K562 (cell line): Measurements from ENCODE around the gene MTA2. TPM values are rescaled to one million over a fixed set of nuclear protein-coding genes. Genes with fewer than 3 reads are reported as not detected.

Source experiments
- ARID1B ChIP-seq: fragments of 450-650 bp; IDR thresholded peaks from 2 replicates; pipeline ENCODE4 v1.6.1; 2016; ENCODE audit warnings: antibody characterized with exemption, mild to moderate bottlenecking, inconsistent platforms
- BHLHE40 ChIP-seq: IDR thresholded peaks from 2 replicates; pipeline ENCODE4 v1.6.1; 2011; ENCODE audit warnings: low read length, improper control_type of control experiment
- CBX2 ChIP-seq: fragments of 200-600 bp; sonication (generic); IDR thresholded peaks from one replicate; pipeline ENCODE4 v1.6.1; 2012; ENCODE audit warnings: mild to moderate bottlenecking, low read length, inconsistent platforms; ENCODE audit not compliant: insufficient read depth, poor library complexity, severe bottlenecking
- ETV6 ChIP-seq, 3 experiments: fragments of 150-350 bp in 1 of 3; sonication (generic) in 1 of 3; formaldehyde crosslinking in 1 of 3; IDR thresholded peaks; 2 replicates each; pipeline versions ENCODE4 v1.6.1 to v1.8.0; 2014 to 2022; ENCODE audit warnings: borderline replicate concordance in 2 of 3, low read depth in 2 of 3, antibody characterized with exemption in 1 of 3, low read length in 1 of 3, mild to moderate bottlenecking in 1 of 3, missing genetic modification reagents in 1 of 3
- HDAC6 ChIP-seq: IDR thresholded peaks from 2 replicates; pipeline ENCODE4 v1.6.1; 2012; ENCODE audit warnings: low read depth, mild to moderate bottlenecking, control low read depth, inconsistent platforms, low read length, moderate library complexity
- KDM2B ChIP-seq: fragments of 250-450 bp; sonication (Bioruptor Pico); IDR thresholded peaks from 2 replicates; pipeline ENCODE4 v1.8.0; 2021; ENCODE audit warnings: mild to moderate bottlenecking, moderate library complexity
- NR4A1 ChIP-seq, 2 experiments: fragments of 250-450 bp in 1 of 2; fragments of 450-650 bp in 1 of 2; sonication (Bioruptor Pico) in 1 of 2; IDR thresholded peaks; 2 replicates each; pipeline versions ENCODE4 v1.4.0 to v1.6.1; 2016 to 2020; ENCODE audit warnings: mild to moderate bottlenecking in 2 of 2, missing compliant biosample characterization in 1 of 2, missing genetic modification characterization in 1 of 2, moderate library complexity in 1 of 2
- SMARCE1 ChIP-seq: fragments of 450-650 bp; IDR thresholded peaks from 2 replicates; pipeline ENCODE4 v1.7.1; 2016; ENCODE audit warnings: mild to moderate bottlenecking
- TAF9B ChIP-seq: fragments of 450-650 bp; IDR thresholded peaks from 2 replicates; pipeline ENCODE4 v1.6.1; 2018; ENCODE audit warnings: mild to moderate bottlenecking; ENCODE audit not compliant: partially characterized antibody
- ZNF263 ChIP-seq: sonication (generic); formaldehyde crosslinking; IDR thresholded peaks from 2 replicates; pipeline ENCODE4 v1.8.0; 2022; ENCODE audit warnings: mild to moderate bottlenecking, missing genetic modification reagents, borderline replicate concordance
- ZNF644 ChIP-seq: fragments of 200-800 bp; sonication (Bioruptor generic); IDR thresholded peaks from 2 replicates; pipeline ENCODE4 v1.6.1; 2016; ENCODE audit warnings: low read depth, missing genetic modification characterization, missing compliant biosample characterization
- ZNF75A ChIP-seq: fragments of 450-650 bp; formaldehyde crosslinking; IDR thresholded peaks from 2 replicates; pipeline ENCODE4 v1.4.0; 2020; ENCODE audit warnings: mild to moderate bottlenecking
- polyA plus RNA-seq, 8 experiments: library from polyadenylated mRNA; depleted of rRNA in 4 of 8; stranded (reverse) in 5 of 8; unstranded in 3 of 8; fragments of >200 nt; fragmentation: Nextera tagmentation in 2 of 8; fragmentation: Illumina TruSeq in 1 of 8; extraction: Ambion mirVana in 2 of 8; extraction: Trizol in 1 of 8; gene quantifications; 2 replicates each; pipeline versions ENCODE4 v1.2.1 to v1.2.3, GENCODE V29; 2011 to 2014; ENCODE audit warnings: inconsistent platforms in 1 of 8, missing spikeins in 1 of 8
- total RNA-seq, 7 experiments: library from RNA; depleted of rRNA in 6 of 7; stranded (reverse); fragments of >200 nt in 6 of 7; fragmentation: Illumina TruSeq in 2 of 7; extraction: Trizol in 2 of 7; gene quantifications; 2 replicates each; pipeline versions ENCODE4 v1.2.1 to v1.2.3, GENCODE V29; 2011 to 2021; ENCODE audit warnings: low replicate concordance in 1 of 7
- TF ChIP-seq, protein P1 (sequence below): fragments of 200-800 bp; sonication (Bioruptor generic); IDR thresholded peaks from 2 replicates; pipeline ENCODE4 v1.6.1; 2017; ENCODE audit warnings: missing genetic modification characterization, missing compliant biosample characterization
- TF ChIP-seq, protein P2 (sequence below): fragments of 450-650 bp; IDR thresholded peaks from 2 replicates; pipeline ENCODE4 v1.6.1; 2018; ENCODE audit warnings: mild to moderate bottlenecking, low read depth; ENCODE audit not compliant: partially characterized antibody
- TF ChIP-seq, protein P3 (sequence below): sonication (generic); formaldehyde crosslinking; IDR thresholded peaks from 2 replicates; pipeline ENCODE4 v1.8.1; 2022; ENCODE audit warnings: missing genetic modification reagents
- TF ChIP-seq, protein P4 (sequence below), 2 experiments: fragments of 250-450 bp in 1 of 2; fragments of 450-650 bp in 1 of 2; sonication (Bioruptor Pico) in 1 of 2; IDR thresholded peaks; 2 replicates each; pipeline versions ENCODE4 v1.6.1 to v1.8.0; 2016 to 2021; ENCODE audit warnings: mild to moderate bottlenecking in 2 of 2, moderate library complexity in 2 of 2, missing compliant biosample characterization in 1 of 2, missing genetic modification characterization in 1 of 2
- TF ChIP-seq, protein P5 (sequence below): fragments of 450-650 bp; IDR thresholded peaks from 2 replicates; pipeline ENCODE4 v1.6.1; 2016; ENCODE audit warnings: borderline replicate concordance

MTA2 gene
- total and polyA plus RNA-seq, 9 of the 15 experiments (the other 6 are each of a cell fraction or from before 2014, with no cell fraction given): 6.2 to 220 (median 172) TPM

DNA sequence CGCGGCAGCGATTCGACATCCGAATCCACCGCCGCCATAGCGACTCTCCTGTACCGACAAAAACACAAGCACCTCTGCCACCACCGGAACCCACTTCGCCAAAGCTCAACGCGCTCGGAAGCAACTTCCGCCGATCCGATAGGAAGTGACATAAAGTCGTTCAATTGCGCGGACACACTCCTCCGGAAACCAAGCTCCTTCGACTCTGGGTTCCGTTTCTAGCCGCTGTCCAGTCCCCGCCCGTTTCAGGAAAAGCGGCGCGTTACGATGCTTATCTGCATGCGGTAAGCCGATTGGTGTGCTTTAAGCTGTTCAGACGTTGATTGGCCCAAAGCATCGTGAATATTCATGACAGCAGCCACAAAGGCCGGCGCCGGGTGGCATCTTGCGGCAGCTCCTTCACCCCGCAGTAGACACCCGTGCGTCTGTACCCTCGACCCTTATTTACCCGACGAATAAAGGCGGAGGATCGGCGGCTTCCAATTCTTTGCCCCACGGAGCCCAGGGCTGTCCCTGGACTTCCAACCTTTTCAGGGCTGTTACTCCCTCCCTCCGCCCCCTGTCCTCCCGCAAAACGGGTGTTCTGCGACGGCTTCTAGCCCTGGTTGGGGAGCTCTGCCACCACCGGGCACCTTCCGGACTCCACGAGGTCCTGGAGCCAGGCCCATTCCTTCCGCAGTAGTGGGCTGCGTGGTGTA, 10.1 kb downstream of the MTA2 start, which contains the start of gene TUT1 (continued):
- TF ChIP-seq, protein P1, sequence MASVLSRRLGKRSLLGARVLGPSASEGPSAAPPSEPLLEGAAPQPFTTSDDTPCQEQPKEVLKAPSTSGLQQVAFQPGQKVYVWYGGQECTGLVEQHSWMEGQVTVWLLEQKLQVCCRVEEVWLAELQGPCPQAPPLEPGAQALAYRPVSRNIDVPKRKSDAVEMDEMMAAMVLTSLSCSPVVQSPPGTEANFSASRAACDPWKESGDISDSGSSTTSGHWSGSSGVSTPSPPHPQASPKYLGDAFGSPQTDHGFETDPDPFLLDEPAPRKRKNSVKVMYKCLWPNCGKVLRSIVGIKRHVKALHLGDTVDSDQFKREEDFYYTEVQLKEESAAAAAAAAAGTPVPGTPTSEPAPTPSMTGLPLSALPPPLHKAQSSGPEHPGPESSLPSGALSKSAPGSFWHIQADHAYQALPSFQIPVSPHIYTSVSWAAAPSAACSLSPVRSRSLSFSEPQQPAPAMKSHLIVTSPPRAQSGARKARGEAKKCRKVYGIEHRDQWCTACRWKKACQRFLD: peak; percentile 77
- TF ChIP-seq KDM2B (CRISPR knock-in tag) (no peak), SMARCE1 (no peak; the same call in 1 of the 2 replicates), NR4A1 (CRISPR knock-in tag; IDR thresholded peaks at IDR 0.05) (no peak), NR4A1 (tag; IDR thresholded peaks at IDR 0.05) (no peak), ARID1B (peak; percentile 28; the same call in 1 of the 2 replicates), BHLHE40 (peak; percentile 70), ZNF263 (CRISPR knock-in tag) (peak; percentile 35; the same call in 1 of the 2 replicates), ETV6 (IDR thresholded peaks at IDR 0.05; ENCODE audit: borderline replicate concordance in 1 of 2, low read depth in 2 of 2, low read length in 1 of 2) (no peak), ETV6 (CRISPR knock-in tag; IDR thresholded peaks at IDR 0.05; ENCODE audit: borderline replicate concordance) (no peak), HDAC6 (no peak), ZNF644 (tag) (no peak; the same call in 1 of the 2 replicates), ZNF75A (no peak), CBX2 (no peak), TAF9B (peak; percentile 94)
- TF ChIP-seq, protein P2, sequence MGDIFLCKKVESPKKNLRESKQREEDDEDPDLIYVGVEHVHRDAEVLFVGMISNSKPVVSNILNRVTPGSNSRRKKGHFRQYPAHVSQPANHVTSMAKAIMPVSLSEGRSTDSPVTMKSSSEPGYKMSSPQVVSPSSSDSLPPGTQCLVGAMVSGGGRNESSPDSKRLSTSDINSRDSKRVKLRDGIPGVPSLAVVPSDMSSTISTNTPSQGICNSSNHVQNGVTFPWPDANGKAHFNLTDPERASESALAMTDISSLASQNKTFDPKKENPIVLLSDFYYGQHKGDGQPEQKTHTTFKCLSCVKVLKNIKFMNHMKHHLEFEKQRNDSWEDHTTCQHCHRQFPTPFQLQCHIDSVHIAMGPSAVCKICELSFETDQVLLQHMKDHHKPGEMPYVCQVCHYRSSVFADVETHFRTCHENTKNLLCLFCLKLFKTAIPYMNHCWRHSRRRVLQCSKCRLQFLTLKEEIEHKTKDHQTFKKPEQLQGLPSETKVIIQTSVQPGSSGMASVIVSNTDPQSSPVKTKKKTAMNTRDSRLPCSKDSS: no peak
- TF ChIP-seq, protein P3, sequence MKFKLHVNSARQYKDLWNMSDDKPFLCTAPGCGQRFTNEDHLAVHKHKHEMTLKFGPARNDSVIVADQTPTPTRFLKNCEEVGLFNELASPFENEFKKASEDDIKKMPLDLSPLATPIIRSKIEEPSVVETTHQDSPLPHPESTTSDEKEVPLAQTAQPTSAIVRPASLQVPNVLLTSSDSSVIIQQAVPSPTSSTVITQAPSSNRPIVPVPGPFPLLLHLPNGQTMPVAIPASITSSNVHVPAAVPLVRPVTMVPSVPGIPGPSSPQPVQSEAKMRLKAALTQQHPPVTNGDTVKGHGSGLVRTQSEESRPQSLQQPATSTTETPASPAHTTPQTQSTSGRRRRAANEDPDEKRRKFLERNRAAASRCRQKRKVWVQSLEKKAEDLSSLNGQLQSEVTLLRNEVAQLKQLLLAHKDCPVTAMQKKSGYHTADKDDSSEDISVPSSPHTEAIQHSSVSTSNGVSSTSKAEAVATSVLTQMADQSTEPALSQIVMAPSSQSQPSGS (CRISPR knock-in tag): no peak
- TF ChIP-seq, protein P4, sequence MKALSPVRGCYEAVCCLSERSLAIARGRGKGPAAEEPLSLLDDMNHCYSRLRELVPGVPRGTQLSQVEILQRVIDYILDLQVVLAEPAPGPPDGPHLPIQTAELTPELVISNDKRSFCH (CRISPR knock-in tag; IDR thresholded peaks at IDR 0.05): no peak
- TF ChIP-seq, protein P4 (tag; IDR thresholded peaks at IDR 0.05): peak; percentile 67
- TF ChIP-seq, protein P5, sequence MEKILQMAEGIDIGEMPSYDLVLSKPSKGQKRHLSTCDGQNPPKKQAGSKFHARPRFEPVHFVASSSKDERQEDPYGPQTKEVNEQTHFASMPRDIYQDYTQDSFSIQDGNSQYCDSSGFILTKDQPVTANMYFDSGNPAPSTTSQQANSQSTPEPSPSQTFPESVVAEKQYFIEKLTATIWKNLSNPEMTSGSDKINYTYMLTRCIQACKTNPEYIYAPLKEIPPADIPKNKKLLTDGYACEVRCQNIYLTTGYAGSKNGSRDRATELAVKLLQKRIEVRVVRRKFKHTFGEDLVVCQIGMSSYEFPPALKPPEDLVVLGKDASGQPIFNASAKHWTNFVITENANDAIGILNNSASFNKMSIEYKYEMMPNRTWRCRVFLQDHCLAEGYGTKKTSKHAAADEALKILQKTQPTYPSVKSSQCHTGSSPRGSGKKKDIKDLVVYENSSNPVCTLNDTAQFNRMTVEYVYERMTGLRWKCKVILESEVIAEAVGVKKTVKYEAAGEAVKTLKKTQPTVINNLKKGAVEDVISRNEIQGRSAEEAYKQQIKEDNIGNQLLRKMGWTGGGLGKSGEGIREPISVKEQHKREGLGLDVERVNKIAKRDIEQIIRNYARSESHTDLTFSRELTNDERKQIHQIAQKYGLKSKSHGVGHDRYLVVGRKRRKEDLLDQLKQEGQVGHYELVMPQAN: peak; percentile 25; the same call in 1 of the 2 replicates
